Lower lobe of right lung (tissue), 2 donors: ENCODE results near the gene ITGA11. TPM values are rescaled to one million over a fixed set of nuclear protein-coding genes. Genes with fewer than 3 reads are reported as not detected.

Experiments used
- ATAC-seq, 2 donors: fragments of 200-7000 bp; cut with Tn5 transposase; one replicate each; pipeline ENCODE4 v1.9.1; 2020 to 2022; ENCODE audit warnings: mild to moderate bottlenecking in 2 of 2, moderate library complexity in 2 of 2
- DNase-seq: peaks from one replicate; pipeline ENCODE4 v3.0.0-alpha.2; 2020
- H3K27ac ChIP-seq: fragments of 200-600 bp; one replicate; pipeline ENCODE4 v1.8.0; 2022
- H3K27me3 ChIP-seq: fragments of 200-600 bp; one replicate; pipeline ENCODE4 v1.8.0; 2022; ENCODE audit warnings: low read depth
- H3K36me3 ChIP-seq: fragments of 200-600 bp; one replicate; pipeline ENCODE4 v1.8.0; 2022; ENCODE audit warnings: mild to moderate bottlenecking
- H3K4me1 ChIP-seq: fragments of 200-600 bp; one replicate; pipeline ENCODE4 v1.8.0; 2022
- H3K4me3 ChIP-seq: fragments of 200-600 bp; one replicate; pipeline ENCODE4 v1.8.0; 2022; ENCODE audit warnings: mild to moderate bottlenecking
- H3K9me3 ChIP-seq: fragments of 200-600 bp; one replicate; pipeline ENCODE4 v1.8.0; 2022
- intact Hi-C: fragments of 100-400 bp; cut with DNase I; formaldehyde crosslinking; loops from one replicate; pipeline ENCODE4 v1.11.0; 2022
- total RNA-seq: library from RNA; stranded (reverse); fragmentation: NEBNext Ultra II Directional; extraction: Animal tissue kit (Norgen Biotek cat#: 25700); gene quantifications from one replicate; pipeline ENCODE4 v1.2.1, GENCODE V29; 2021
- TF ChIP-seq, protein P1 (sequence below): fragments of 200-600 bp; IDR thresholded peaks from one replicate; pipeline ENCODE4 v1.8.0; 2022; ENCODE audit warnings: antibody characterized with exemption, mild to moderate bottlenecking
- donor health status: DM: no; HTN: yes; CAD: no; lungs with severe emphysema.

Gene ITGA11
- total RNA-seq, 1 donor from 2014 or later = 2.7 TPM

DNA sequence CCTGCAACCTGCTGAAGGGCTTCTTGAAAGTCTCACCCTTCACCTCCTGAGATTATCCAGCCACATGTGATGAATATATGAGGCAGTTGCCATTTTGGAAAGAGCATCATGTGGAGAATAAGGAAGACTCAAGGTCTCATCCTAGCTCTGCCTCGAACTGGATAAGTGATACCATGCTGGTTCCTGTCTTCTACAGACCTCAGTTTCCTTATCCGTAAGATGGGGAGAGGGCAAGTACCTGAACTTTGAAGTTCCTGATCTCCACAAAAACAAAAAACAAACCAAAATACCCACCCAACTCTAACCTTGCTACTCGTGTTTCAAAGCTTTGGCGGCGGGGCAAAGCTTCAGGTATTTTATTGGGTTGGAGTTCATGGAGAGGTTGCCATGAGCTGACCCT is 31.5 kb upstream of the ITGA11 start:
- Histone ChIP-seq H3K27me3 (no peaks in the 10 kb centered on the region), H3K27ac (no peak overlapping the region), H3K4me3 (no peak overlapping the region), H3K4me1 (no peaks in the 10 kb centered on the region), H3K9me3 (no peaks in the 10 kb centered on the region), H3K36me3 (no peaks in the 10 kb centered on the region)
- intact Hi-C loops = no loop called here
- no peak for DNase-seq
- TF ChIP-seq, protein P1, sequence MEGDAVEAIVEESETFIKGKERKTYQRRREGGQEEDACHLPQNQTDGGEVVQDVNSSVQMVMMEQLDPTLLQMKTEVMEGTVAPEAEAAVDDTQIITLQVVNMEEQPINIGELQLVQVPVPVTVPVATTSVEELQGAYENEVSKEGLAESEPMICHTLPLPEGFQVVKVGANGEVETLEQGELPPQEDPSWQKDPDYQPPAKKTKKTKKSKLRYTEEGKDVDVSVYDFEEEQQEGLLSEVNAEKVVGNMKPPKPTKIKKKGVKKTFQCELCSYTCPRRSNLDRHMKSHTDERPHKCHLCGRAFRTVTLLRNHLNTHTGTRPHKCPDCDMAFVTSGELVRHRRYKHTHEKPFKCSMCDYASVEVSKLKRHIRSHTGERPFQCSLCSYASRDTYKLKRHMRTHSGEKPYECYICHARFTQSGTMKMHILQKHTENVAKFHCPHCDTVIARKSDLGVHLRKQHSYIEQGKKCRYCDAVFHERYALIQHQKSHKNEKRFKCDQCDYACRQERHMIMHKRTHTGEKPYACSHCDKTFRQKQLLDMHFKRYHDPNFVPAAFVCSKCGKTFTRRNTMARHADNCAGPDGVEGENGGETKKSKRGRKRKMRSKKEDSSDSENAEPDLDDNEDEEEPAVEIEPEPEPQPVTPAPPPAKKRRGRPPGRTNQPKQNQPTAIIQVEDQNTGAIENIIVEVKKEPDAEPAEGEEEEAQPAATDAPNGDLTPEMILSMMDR = no peak
- ATAC-seq = no peak

DNA sequence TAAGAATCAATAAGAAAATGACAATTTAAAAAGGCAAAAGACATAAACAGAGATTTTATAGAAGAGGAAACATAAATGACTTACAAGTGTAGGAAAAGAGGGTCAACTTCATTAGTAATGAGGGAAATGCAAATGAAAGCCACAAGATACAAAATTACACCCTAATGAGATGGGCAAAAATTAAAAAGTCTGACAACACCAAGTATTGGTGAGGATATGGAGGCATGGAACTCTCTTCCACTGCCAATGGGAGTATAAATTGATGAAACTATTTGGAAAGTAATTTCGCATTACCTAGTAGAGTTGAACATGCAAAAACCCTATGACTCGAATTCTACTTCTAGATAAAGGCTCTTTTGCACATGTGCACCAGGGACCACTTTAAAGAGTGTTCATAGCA is 28.2 kb upstream of the ITGA11 start:
- H3K4me1 ChIP-seq = no peaks in the 10 kb centered on the region
- no peak for ATAC-seq
- no peaks in the 10 kb centered on the region for H3K36me3 ChIP-seq
- TF ChIP-seq, protein P1 = no peak
- H3K27ac ChIP-seq = no peak overlapping the region
- DNase-seq = no peak
- no peaks in the 10 kb centered on the region for H3K27me3 ChIP-seq
- intact Hi-C loops = no loop called here
- no peaks in the 10 kb centered on the region for H3K9me3 ChIP-seq
- H3K4me3 ChIP-seq = no peak overlapping the region

DNA sequence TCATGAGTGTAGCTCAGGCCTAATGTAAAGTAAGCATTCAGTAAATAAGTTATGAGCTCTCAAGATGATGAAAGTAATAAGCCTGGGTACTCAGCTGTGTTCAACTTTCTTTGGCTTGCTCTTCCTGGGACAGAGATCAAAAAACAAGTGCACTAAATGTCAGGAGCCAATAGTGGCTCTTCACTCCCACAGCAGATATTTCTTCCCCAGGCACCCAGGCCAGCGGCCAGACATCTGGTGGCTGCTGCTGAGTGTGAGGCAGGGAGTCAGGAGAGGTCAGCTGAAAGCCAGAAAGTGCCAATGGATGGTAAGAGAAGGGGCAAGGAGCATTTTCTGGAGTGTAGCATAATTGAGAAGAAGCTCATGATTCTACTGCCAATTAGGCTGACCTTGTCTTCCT is 18.2 kb upstream of the ITGA11 start:
- TF ChIP-seq, protein P1 = no peak
- DNase-seq (no peak), ATAC-seq (no peak)
- Histone ChIP-seq H3K27ac (no peak overlapping the region), H3K27me3 (no peaks in the 10 kb centered on the region), H3K4me1 (no peaks in the 10 kb centered on the region), H3K9me3 (no peaks in the 10 kb centered on the region), H3K36me3 (no peaks in the 10 kb centered on the region), H3K4me3 (no peak overlapping the region)
- intact Hi-C loops = no loop called here

DNA sequence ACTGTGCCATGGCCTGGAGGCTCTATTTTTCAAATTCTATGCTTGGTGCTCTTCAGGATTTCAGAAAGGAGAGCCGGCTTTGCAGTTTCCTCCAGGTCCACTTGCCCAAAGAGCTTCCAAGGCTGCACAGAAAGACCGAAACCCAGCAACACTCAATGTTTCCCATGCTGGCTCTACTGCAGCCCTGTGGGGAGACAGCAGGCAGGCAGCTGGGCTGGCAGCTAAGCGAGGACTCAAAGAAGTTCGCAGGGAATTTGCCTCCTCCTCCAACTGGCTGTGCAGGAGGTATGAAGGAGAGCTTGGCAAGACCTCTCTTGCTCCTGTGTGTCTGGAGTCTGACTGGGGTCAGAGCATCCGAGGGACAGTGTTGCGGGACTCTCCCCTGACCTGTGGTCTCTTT is 17.4 kb upstream of the ITGA11 start:
- no peaks in the 10 kb centered on the region for H3K9me3 ChIP-seq
- no peaks in the 10 kb centered on the region for H3K27me3 ChIP-seq
- DNase-seq (no peak), ATAC-seq (no peak)
- no peaks in the 10 kb centered on the region for H3K4me1 ChIP-seq
- TF ChIP-seq, protein P1 = no peak
- H3K36me3 ChIP-seq = no peaks in the 10 kb centered on the region
- no peak overlapping the region for H3K4me3 ChIP-seq
- intact Hi-C loops = no loop called here
- no peak overlapping the region for H3K27ac ChIP-seq

DNA sequence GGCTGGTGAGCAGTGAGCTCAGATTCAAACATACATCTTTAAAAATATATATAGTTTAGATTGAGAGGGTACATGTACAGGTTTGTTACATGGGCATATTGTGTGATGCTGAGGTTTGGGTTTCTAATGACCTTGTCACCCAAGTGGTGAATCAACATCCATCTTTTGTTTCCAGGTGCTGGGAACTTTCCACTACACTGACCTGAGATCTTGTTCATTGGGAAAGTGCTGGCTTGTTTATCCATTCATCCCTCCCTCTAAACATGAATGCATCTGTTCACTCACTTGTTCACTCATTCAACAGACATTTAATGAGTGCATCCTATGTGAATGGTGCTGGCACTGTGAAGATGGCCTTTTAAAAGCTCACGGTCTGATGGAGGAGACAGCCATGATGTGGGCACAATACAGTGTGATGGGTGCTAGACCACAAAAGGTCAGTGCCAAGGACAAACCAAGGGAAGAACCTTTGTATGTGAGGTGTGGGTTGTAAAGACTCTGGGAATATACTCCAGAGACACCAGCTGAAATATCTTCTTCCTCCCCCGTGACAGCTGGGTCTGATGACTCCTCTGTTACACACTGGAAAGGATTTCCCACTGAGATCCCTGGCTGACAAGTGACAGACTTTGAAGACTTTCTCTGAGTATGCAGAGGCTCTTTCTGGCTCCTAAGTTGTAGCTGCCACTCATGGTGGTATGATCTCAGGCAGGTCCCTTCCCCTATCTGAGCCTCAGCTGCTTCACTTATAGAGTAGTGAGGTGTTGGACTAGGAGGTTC is 16.2 kb upstream of the ITGA11 start:
- no peak overlapping the region for H3K4me3 ChIP-seq
- H3K36me3 ChIP-seq = no peaks in the 10 kb centered on the region
- ATAC-seq = no peak
- no peak for DNase-seq
- H3K27ac ChIP-seq = no peak overlapping the region
- intact Hi-C loops = no loop called here
- TF ChIP-seq, protein P1 = no peak
- no peaks in the 10 kb centered on the region for H3K27me3 ChIP-seq
- H3K4me1 ChIP-seq = no peaks in the 10 kb centered on the region
- H3K9me3 ChIP-seq = no peaks in the 10 kb centered on the region
